Fibroblast of lung (primary cell): ENCODE measurements around the gene RNF150. TPM values are rescaled to one million over a fixed set of nuclear protein-coding genes. Genes with fewer than 3 reads are reported as not detected.

ENCODE experiments used
- DNase-seq, 2 donors: peaks; one replicate each; pipeline versions ENCODE4 v3.0.0 to v3.0.0-alpha.2; 2010; ENCODE audit warnings: low read depth in 2 of 2
- H2AFZ ChIP-seq: 2 replicates; pipeline ENCODE4 v1.5.1; 2012; ENCODE audit warnings: low read length, control low read depth, inconsistent platforms
- H3K27ac ChIP-seq: 2 replicates; pipeline ENCODE4 v1.5.1; 2011; ENCODE audit warnings: low read length, control low read depth; ENCODE audit not compliant: insufficient read depth
- H3K27me3 ChIP-seq: 2 replicates; pipeline ENCODE4 v1.5.1; 2011; ENCODE audit warnings: mild to moderate bottlenecking, low read length; ENCODE audit not compliant: control insufficient read depth, insufficient read depth
- H3K36me3 ChIP-seq: 2 replicates; pipeline ENCODE4 v1.5.1; 2011; ENCODE audit warnings: low read length; ENCODE audit not compliant: control insufficient read depth, insufficient read depth
- H3K4me1 ChIP-seq: 2 replicates; pipeline ENCODE4 v1.5.1; 2011; ENCODE audit warnings: low read length; ENCODE audit not compliant: control insufficient read depth, insufficient read depth; ENCODE audit errors: extremely low read depth
- H3K4me2 ChIP-seq: 2 replicates; pipeline ENCODE4 v1.5.1; 2011; ENCODE audit warnings: low read length, control low read depth; ENCODE audit not compliant: insufficient read depth; ENCODE audit errors: extremely low read depth
- H3K4me3 ChIP-seq, 4 experiments: fragments of 200-600 bp in 1 of 4; sonication (generic) in 1 of 4; replicated peaks in 1 of 4; 2 replicates each; pipeline ENCODE4 v1.5.1; 2011 to 2016; ENCODE audit warnings: low read length in 4 of 4, low read depth in 3 of 4, mild to moderate bottlenecking in 3 of 4, control low read depth in 2 of 4, inconsistent platforms in 1 of 4, mixed read lengths in 1 of 4; ENCODE audit not compliant: insufficient read depth in 1 of 4; ENCODE audit errors: control extremely low read depth in 1 of 4
- H3K79me2 ChIP-seq: 2 replicates; pipeline ENCODE4 v1.5.1; 2012; ENCODE audit warnings: mild to moderate bottlenecking, low read length, inconsistent platforms; ENCODE audit not compliant: control insufficient read depth, insufficient read depth
- H3K9ac ChIP-seq: 2 replicates; pipeline ENCODE4 v1.5.1; 2011; ENCODE audit warnings: mild to moderate bottlenecking, low read length, control low read depth; ENCODE audit not compliant: insufficient read depth
- H3K9me3 ChIP-seq: 2 replicates; pipeline ENCODE4 v1.5.1; 2012; ENCODE audit warnings: low read depth, low read length; ENCODE audit not compliant: control insufficient read depth, insufficient read depth
- H4K20me1 ChIP-seq: 2 replicates; pipeline ENCODE4 v1.5.1; 2011; ENCODE audit warnings: low read length; ENCODE audit not compliant: control insufficient read depth, insufficient read depth; ENCODE audit errors: extremely low read depth
- EZH2 ChIP-seq: IDR thresholded peaks from 2 replicates; pipeline ENCODE4 v1.5.1; 2012; ENCODE audit warnings: low read length, control low read depth, mild to moderate bottlenecking; ENCODE audit errors: missing control alignments
- polyA plus RNA-seq, 2 donors: library from polyadenylated mRNA; depleted of rRNA in 1 of 2; stranded (reverse) in 1 of 2; unstranded in 1 of 2; fragments of >200 nt; gene quantifications; 2 replicates each; pipeline ENCODE4 v1.2.1, GENCODE V29; 2011 to 2012; ENCODE audit warnings: missing spikeins in 1 of 2
- total RNA-seq: library from RNA; depleted of rRNA; stranded (reverse); fragments of >200 nt; gene quantifications from 2 replicates; pipeline ENCODE4 v1.2.1, GENCODE V29; 2014
- TF ChIP-seq, protein P1 (sequence below), 2 donors: IDR thresholded peaks in 1 of 2; conservative IDR thresholded peaks in 1 of 2; 1 replicate in 1 of 2; 2 replicates in 1 of 2; pipeline ENCODE4 v1.5.1; 2011 to 2012; ENCODE audit warnings: low read length in 2 of 2, control low read depth in 1 of 2, inconsistent platforms in 1 of 2, low read depth in 1 of 2, mild to moderate bottlenecking in 1 of 2

The RNF150 gene
- total and polyA plus RNA-seq, 2 donors (not counting 1 experiment from before 2014, with no cell fraction given) = 0.66 to 5.6 TPM

DNA sequence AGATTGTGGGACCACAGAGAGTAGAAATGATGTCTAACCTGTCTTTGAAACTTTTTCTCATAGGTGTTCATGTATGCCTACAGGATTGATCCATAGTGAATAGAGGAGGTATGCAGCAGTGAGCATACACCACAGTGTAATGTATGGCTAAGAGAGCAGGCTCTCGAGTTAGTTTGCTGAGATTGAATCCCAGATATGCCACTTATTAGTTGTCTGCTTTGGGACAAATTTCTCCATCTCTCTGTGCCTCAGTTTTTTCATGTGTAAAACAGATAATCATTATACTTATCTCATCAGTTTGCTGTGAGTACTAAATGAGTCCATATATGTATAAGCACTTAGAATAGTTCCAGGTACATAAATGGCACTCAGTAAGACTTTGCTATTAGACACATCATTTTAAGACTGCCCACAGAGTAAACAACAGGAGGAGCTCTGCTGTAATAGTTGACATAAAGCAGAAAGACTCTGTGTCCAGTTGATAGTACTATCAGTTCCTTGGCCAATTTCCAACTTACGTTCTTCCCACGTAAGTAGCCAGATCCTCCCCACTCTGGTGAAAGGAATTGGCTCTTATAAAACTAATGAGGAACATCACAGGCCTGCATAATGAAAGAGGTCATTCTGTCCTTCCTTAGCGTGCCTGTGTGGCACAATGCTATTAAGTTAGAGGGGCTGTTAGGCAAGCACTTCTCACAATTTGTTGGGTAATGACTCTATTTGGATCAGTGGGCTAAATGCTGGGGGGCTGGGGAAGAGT lies 20.7 kb upstream of the RNF150 start:
- H2AFZ ChIP-seq = no peak overlapping the region
- H3K4me3 ChIP-seq = no peak overlapping the region
- no peaks in the 10 kb centered on the region for H3K4me1 ChIP-seq
- H3K27me3 ChIP-seq = no peaks in the 10 kb centered on the region
- H4K20me1 ChIP-seq = no peaks in the 10 kb centered on the region
- H3K9ac ChIP-seq = no peak overlapping the region
- no peaks in the 10 kb centered on the region for H3K9me3 ChIP-seq
- H3K27ac ChIP-seq = no peak overlapping the region
- no peaks in the 10 kb centered on the region for H3K79me2 ChIP-seq
- H3K4me2 ChIP-seq = no peak overlapping the region
- TF ChIP-seq, protein P1, sequence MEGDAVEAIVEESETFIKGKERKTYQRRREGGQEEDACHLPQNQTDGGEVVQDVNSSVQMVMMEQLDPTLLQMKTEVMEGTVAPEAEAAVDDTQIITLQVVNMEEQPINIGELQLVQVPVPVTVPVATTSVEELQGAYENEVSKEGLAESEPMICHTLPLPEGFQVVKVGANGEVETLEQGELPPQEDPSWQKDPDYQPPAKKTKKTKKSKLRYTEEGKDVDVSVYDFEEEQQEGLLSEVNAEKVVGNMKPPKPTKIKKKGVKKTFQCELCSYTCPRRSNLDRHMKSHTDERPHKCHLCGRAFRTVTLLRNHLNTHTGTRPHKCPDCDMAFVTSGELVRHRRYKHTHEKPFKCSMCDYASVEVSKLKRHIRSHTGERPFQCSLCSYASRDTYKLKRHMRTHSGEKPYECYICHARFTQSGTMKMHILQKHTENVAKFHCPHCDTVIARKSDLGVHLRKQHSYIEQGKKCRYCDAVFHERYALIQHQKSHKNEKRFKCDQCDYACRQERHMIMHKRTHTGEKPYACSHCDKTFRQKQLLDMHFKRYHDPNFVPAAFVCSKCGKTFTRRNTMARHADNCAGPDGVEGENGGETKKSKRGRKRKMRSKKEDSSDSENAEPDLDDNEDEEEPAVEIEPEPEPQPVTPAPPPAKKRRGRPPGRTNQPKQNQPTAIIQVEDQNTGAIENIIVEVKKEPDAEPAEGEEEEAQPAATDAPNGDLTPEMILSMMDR (conservative IDR thresholded peaks at IDR 0.05 in 1 of 2, IDR thresholded peaks at IDR 0.05 in 1 of 2; ENCODE audit: low read depth in 1 of 2, low read length in 2 of 2) = no peak
- no peak for TF ChIP-seq EZH2
- DNase-seq = peak; percentile 36 to 49
- H3K36me3 ChIP-seq = no peaks in the 10 kb centered on the region

DNA sequence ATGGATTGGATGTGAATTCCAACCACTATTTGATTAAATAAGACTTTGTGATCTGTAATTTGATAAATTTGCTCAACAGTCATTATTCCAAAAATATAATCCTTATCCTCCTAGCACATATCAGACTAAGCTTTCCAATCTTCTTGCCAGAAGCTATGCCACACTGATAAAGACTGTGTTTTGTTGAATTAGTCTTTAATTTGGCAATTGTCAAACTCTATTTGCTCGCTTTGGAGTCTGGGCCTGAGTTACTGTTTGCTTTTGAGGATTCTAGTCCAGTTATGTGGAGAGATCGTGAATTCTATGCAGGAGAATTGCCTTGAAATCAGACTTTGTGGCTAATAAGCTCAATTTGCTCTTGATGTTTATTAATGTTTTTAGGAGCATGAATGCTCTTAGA lies 10.9 kb upstream of the RNF150 start:
- no peak for DNase-seq
- H3K27ac ChIP-seq = no peak overlapping the region
- H3K9me3 ChIP-seq = no peaks in the 10 kb centered on the region
- no peaks in the 10 kb centered on the region for H4K20me1 ChIP-seq
- no peak overlapping the region for H2AFZ ChIP-seq
- no peaks in the 10 kb centered on the region for H3K4me1 ChIP-seq
- no peak overlapping the region for H3K9ac ChIP-seq
- no peak overlapping the region for H3K4me2 ChIP-seq
- H3K36me3 ChIP-seq = no peaks in the 10 kb centered on the region
- H3K79me2 ChIP-seq = no peaks in the 10 kb centered on the region
- no peak for TF ChIP-seq EZH2
- TF ChIP-seq, protein P1 (conservative IDR thresholded peaks at IDR 0.05 in 1 of 2, IDR thresholded peaks at IDR 0.05 in 1 of 2; ENCODE audit: low read depth in 1 of 2, low read length in 2 of 2) = no peak
- no peaks in the 10 kb centered on the region for H3K27me3 ChIP-seq
- no peak overlapping the region for H3K4me3 ChIP-seq

DNA sequence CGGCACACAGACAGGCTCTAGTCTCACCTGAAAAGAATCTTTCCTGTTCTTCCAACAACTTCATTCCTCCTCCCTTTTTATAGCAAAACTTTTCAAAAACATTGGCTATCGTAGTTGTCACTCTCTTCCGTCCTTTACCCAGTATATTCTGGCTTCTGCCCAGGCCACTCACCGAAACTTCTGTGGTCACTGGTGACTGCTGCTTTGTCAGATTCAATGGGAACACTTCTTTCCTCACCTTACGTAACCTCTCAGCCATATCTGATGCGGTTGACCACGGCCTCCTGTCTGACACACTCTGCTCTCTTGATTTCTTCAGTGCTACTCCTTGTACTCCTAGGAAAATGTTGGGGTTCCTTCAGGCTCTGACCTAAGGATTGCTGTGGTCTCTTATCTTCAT lies 9.2 kb upstream of the RNF150 start:
- Histone ChIP-seq H2AFZ (no peak overlapping the region), H3K4me2 (no peak overlapping the region), H4K20me1 (no peaks in the 10 kb centered on the region), H3K4me3 (no peak overlapping the region), H3K27ac (no peak overlapping the region), H3K79me2 (no peaks in the 10 kb centered on the region), H3K9me3 (no peaks in the 10 kb centered on the region), H3K27me3 (no peaks in the 10 kb centered on the region), H3K9ac (no peak overlapping the region), H3K4me1 (no peaks in the 10 kb centered on the region), H3K36me3 (no peaks in the 10 kb centered on the region)
- peak in 1 of 2 donors; percentile 60 for DNase-seq
- no peak for TF ChIP-seq EZH2
- TF ChIP-seq, protein P1 (conservative IDR thresholded peaks at IDR 0.05 in 1 of 2, IDR thresholded peaks at IDR 0.05 in 1 of 2; ENCODE audit: low read depth in 1 of 2, low read length in 2 of 2) = no peak
